Measurements from ENCODE around the gene VN1R5.

DNA sequence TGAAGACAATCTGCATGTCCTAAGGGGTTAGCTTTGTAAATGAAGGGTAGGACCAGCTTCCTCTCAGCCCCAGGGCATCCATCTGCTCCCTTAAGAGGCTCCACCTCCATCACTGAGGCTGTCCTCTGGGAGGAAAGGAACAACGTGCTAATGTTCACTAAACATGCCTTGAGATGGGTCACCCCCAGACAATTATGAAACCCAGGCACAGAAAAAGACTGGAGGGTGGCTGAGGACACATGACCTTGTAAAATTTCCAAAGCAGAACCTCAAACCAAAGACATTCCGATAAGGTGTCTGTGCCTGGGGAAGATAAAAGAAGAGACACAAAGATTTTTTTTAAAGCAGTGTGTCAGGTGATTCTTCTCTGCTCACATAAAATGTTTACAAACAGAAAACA, 46.5 kb upstream of the VN1R5 start:
- TF ChIP-seq POLR2A (IDR thresholded peaks at IDR 0.05): no peak
- TF ChIP-seq, protein P1, sequence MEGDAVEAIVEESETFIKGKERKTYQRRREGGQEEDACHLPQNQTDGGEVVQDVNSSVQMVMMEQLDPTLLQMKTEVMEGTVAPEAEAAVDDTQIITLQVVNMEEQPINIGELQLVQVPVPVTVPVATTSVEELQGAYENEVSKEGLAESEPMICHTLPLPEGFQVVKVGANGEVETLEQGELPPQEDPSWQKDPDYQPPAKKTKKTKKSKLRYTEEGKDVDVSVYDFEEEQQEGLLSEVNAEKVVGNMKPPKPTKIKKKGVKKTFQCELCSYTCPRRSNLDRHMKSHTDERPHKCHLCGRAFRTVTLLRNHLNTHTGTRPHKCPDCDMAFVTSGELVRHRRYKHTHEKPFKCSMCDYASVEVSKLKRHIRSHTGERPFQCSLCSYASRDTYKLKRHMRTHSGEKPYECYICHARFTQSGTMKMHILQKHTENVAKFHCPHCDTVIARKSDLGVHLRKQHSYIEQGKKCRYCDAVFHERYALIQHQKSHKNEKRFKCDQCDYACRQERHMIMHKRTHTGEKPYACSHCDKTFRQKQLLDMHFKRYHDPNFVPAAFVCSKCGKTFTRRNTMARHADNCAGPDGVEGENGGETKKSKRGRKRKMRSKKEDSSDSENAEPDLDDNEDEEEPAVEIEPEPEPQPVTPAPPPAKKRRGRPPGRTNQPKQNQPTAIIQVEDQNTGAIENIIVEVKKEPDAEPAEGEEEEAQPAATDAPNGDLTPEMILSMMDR (IDR thresholded peaks at IDR 0.05): no peak
